ENCODE data around the gene C11orf24.

DNA sequence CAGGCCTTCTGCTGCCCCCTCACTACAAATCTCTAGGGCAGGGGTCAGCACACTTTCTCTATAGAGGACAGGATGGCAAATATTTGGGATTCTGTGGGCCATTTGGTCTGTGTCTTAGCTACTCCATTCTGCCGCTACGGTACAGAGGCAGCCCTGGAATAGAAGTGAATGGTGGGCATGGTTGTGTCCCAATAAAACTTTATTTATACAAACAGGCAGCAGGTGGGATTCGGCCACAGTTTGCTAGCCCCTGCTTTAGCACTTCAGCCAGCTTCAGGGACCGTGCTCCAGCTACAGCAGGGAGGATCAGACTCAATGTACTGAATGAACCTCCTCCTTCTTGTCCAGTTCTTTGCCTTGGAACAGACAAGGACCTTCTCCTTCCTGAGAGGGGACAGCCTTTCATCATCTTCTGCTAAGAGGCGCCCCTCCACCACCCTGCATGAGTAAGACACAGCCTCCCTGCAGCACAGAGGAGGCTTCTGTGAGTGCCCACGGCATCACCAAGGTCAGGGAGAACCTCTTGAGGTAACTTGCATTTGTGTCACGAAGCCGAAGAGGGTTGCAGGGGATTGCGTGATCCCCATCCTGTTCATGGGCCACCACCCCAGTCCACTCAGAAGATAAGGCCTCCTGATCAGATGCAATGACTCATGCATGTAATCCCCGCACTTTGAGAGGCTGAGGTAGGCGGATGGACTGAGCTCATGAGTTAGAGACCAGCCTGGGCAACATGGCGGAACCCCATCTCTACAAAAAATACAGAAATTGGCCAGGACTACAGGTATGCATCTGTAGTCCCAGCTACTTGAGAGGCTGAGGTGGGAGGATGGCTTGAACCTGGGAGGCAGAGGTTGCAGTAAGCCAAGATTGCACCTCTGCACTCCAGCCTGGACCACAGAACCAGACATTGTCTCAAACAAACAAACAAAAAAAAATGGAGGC is 4.6 kb downstream of the C11orf24 start:
- TF ChIP-seq, protein P1, sequence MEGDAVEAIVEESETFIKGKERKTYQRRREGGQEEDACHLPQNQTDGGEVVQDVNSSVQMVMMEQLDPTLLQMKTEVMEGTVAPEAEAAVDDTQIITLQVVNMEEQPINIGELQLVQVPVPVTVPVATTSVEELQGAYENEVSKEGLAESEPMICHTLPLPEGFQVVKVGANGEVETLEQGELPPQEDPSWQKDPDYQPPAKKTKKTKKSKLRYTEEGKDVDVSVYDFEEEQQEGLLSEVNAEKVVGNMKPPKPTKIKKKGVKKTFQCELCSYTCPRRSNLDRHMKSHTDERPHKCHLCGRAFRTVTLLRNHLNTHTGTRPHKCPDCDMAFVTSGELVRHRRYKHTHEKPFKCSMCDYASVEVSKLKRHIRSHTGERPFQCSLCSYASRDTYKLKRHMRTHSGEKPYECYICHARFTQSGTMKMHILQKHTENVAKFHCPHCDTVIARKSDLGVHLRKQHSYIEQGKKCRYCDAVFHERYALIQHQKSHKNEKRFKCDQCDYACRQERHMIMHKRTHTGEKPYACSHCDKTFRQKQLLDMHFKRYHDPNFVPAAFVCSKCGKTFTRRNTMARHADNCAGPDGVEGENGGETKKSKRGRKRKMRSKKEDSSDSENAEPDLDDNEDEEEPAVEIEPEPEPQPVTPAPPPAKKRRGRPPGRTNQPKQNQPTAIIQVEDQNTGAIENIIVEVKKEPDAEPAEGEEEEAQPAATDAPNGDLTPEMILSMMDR (IDR thresholded peaks at IDR 0.05; ENCODE audit: low read length): no peak
- no peak for TF ChIP-seq EZH2 (optimal IDR thresholded peaks at IDR 0.05; ENCODE audit: low read depth, low read length)
